Neutrophil (primary cell): Measurements from ENCODE around the gene SH3RF3.
"Not testable (repeated sequence)": the region's sequence is repeated elsewhere in the genome, so short reads cannot be mapped to it uniquely, and the experiment has no call there.

Source experiments
- H3K27ac ChIP-seq: fragments of 200-600 bp; sonication (generic); 2 replicates; pipeline ENCODE4 v1.5.1; 2016; ENCODE audit warnings: mild to moderate bottlenecking, moderate library complexity
- H3K27me3 ChIP-seq: fragments of 200-600 bp; sonication (generic); 2 replicates; pipeline ENCODE4 v1.6.0; 2016; ENCODE audit warnings: mild to moderate bottlenecking
- H3K36me3 ChIP-seq: fragments of 200-600 bp; sonication (generic); 2 replicates; pipeline ENCODE4 v1.5.1; 2017
- H3K4me1 ChIP-seq, 2 experiments: fragments of 200-600 bp in 1 of 2; sonication (generic) in 1 of 2; 1 replicate in 1 of 2; 2 replicates in 1 of 2; pipeline versions ENCODE4 v1.5.1 to v1.6.1; 2013 to 2016; ENCODE audit warnings: low read depth in 1 of 2, low read length in 1 of 2, mild to moderate bottlenecking in 1 of 2, moderate library complexity in 1 of 2; ENCODE audit not compliant: control insufficient read depth in 1 of 2, insufficient read depth in 1 of 2
- H3K4me3 ChIP-seq, 2 experiments: fragments of 200-600 bp in 1 of 2; sonication (generic) in 1 of 2; 1 replicate in 1 of 2; 2 replicates in 1 of 2; pipeline ENCODE4 v1.5.1; 2013 to 2016; ENCODE audit warnings: low read depth in 1 of 2, low read length in 1 of 2, mild to moderate bottlenecking in 1 of 2, moderate library complexity in 1 of 2
- H3K9me3 ChIP-seq: fragments of 200-600 bp; sonication (generic); 2 replicates; pipeline ENCODE4 v1.5.1; 2016
- CTCF ChIP-seq: fragments of 200-600 bp; sonication (generic); IDR thresholded peaks from 2 replicates; pipeline ENCODE4 v1.5.1; 2016; ENCODE audit warnings: antibody characterized with exemption

The SH3RF3 gene

GRCh38 chr2:109218087-109218791 is 89.2 kb downstream of the SH3RF3 start:
- H3K4me1 ChIP-seq: peaks cover 74 to 78% of the 10 kb centered on the region in 2 experiments

GRCh38 chr2:109218792-109219126 is 89.8 kb downstream of the SH3RF3 start:
- no peak overlapping the region for H3K4me3 ChIP-seq
- peaks cover 74 to 78% of the 10 kb centered on the region in 2 experiments for H3K4me1 ChIP-seq
- no peaks in the 10 kb centered on the region for H3K27me3 ChIP-seq
- H3K27ac ChIP-seq: peak overlapping the region; percentile 81
- no peaks in the 10 kb centered on the region for H3K36me3 ChIP-seq
- no peaks in the 10 kb centered on the region for H3K9me3 ChIP-seq
- TF ChIP-seq CTCF: no peak

More at GRCh38 chr2:109218087-109218791, 89.2 kb downstream of the SH3RF3 start:
- peak overlapping the region in 1 of 2 experiments; percentile 23 for H3K4me3 ChIP-seq
- H3K27me3 ChIP-seq: no peaks in the 10 kb centered on the region
- no peaks in the 10 kb centered on the region for H3K9me3 ChIP-seq
- no peaks in the 10 kb centered on the region for H3K36me3 ChIP-seq
- H3K27ac ChIP-seq: peak overlapping the region; percentile 81
- no peak for TF ChIP-seq CTCF

- no peaks in the 10 kb centered on the region for H3K36me3 ChIP-seq
- no peaks in the 10 kb centered on the region for H3K9me3 ChIP-seq
- no peak overlapping the region for H3K4me3 ChIP-seq
- no peaks in the 10 kb centered on the region for H3K27me3 ChIP-seq
- H3K4me1 ChIP-seq: peaks cover 74 to 78% of the 10 kb centered on the region in 2 experiments
- TF ChIP-seq CTCF: no peak
- H3K27ac ChIP-seq: no peak overlapping the region
Measured at GRCh38 chr2:109220860-109221259, 91.9 kb downstream of the SH3RF3 start.

GRCh38 chr2:109221316-109221715 is 92.3 kb downstream of the SH3RF3 start:
- not testable (repeated sequence) for H3K27ac ChIP-seq, H3K4me3 ChIP-seq, H3K27me3 ChIP-seq, H3K9me3 ChIP-seq, H3K36me3 ChIP-seq
- H3K4me1 ChIP-seq: peaks cover 74 to 78% of the 10 kb centered on the region in 2 experiments

- Histone ChIP-seq H3K36me3 (no peaks in the 10 kb centered on the region), H3K27ac (peak overlapping the region; percentile 90), H3K4me1 (peaks cover 74 to 78% of the 10 kb centered on the region in 2 experiments), H3K27me3 (no peaks in the 10 kb centered on the region), H3K4me3 (no peak overlapping the region), H3K9me3 (no peaks in the 10 kb centered on the region)
- no peak for TF ChIP-seq CTCF
Measured at GRCh38 chr2:109222422-109222821, 93.4 kb downstream of the SH3RF3 start.

- Histone ChIP-seq H3K27ac (peak overlapping the region; percentile 90), H3K36me3 (no peaks in the 10 kb centered on the region), H3K4me3 (no peak overlapping the region), H3K4me1 (peaks cover 74 to 78% of the 10 kb centered on the region in 2 experiments), H3K27me3 (no peaks in the 10 kb centered on the region), H3K9me3 (no peaks in the 10 kb centered on the region)
- no peak for TF ChIP-seq CTCF
Measured at GRCh38 chr2:109222825-109223471, 93.9 kb downstream of the SH3RF3 start.
